PC-9 (cell line): Measurements from ENCODE around the gene ASIP. TPM values are rescaled to one million over a fixed set of nuclear protein-coding genes. Genes with fewer than 3 reads are reported as not detected.
"Not testable (repeated sequence)": the region's sequence is repeated elsewhere in the genome, so short reads cannot be mapped to it uniquely, and the experiment has no call there.

ENCODE experiments used
- BruUV-seq: library from RNA; stranded (reverse); fragments of 400-500 nt; replicated peaks from 2 replicates; lab custom pipeline; 2021; lab: Mats Ljungman, UMichigan
- CTCF ChIA-PET: fragments of 300-600 bp; sonication (Branson Sonifier 250); formaldehyde crosslinking; loops from one replicate; lab custom pipeline; 2022; ENCODE audit warnings: antibody characterized with exemption; lab: Charles Lee
- POLR2A ChIA-PET: fragments of 300-600 bp; sonication (Branson Sonifier 250); formaldehyde crosslinking; loops from one replicate; lab custom pipeline; 2022; ENCODE audit warnings: antibody characterized with exemption; ENCODE audit not compliant: unreplicated experiment; lab: Charles Lee
- DNase-seq, 2 experiments: peaks; one replicate each; pipeline versions ENCODE4 v3.0.0 to v3.0.0-alpha.2; 2015 to 2022; ENCODE audit warnings: mixed read lengths in 1 of 2
- H2AFZ ChIP-seq: fragments of 200-600 bp; sonication (generic); 2 replicates; pipeline ENCODE4 v1.8.1; 2017; ENCODE audit warnings: antibody characterized with exemption
- H3F3A ChIP-seq: fragments of 200-600 bp; sonication (generic); 2 replicates; pipeline ENCODE4 v1.8.1; 2017; ENCODE audit warnings: antibody characterized with exemption, mild to moderate bottlenecking, low read depth; ENCODE audit not compliant: insufficient read depth
- H3K27ac ChIP-seq: fragments of 200-600 bp; sonication (generic); 2 replicates; pipeline ENCODE4 v1.6.1; 2016; ENCODE audit warnings: mixed run types
- H3K27me3 ChIP-seq: fragments of 200-600 bp; sonication (generic); 2 replicates; pipeline ENCODE4 v1.6.1; 2016; ENCODE audit warnings: low read depth, mixed run types; ENCODE audit not compliant: insufficient read depth
- H3K36me3 ChIP-seq: fragments of 200-600 bp; sonication (generic); 2 replicates; pipeline ENCODE4 v1.6.1; 2016; ENCODE audit warnings: low read depth, mixed run types
- H3K4me1 ChIP-seq: fragments of 200-600 bp; sonication (generic); replicated peaks from 2 replicates; pipeline ENCODE4 v1.6.1; 2016; ENCODE audit warnings: mixed run types; ENCODE audit not compliant: insufficient read depth
- H3K4me2 ChIP-seq: fragments of 200-600 bp; sonication (generic); 2 replicates; pipeline ENCODE4 v1.6.1; 2017; ENCODE audit warnings: mixed run types
- H3K4me3 ChIP-seq: fragments of 200-600 bp; sonication (generic); 2 replicates; pipeline ENCODE4 v1.6.1; 2016; ENCODE audit warnings: mixed run types
- H3K79me2 ChIP-seq: fragments of 200-600 bp; sonication (generic); 2 replicates; pipeline ENCODE4 v1.6.1; 2017; ENCODE audit warnings: low read depth, mixed run types
- H3K9me2 ChIP-seq: fragments of 200-600 bp; sonication (generic); 2 replicates; pipeline ENCODE4 v1.8.1; 2017; ENCODE audit warnings: mild to moderate bottlenecking; ENCODE audit not compliant: insufficient read depth
- H3K9me3 ChIP-seq: fragments of 200-600 bp; sonication (generic); 2 replicates; pipeline ENCODE4 v1.8.1; 2016; ENCODE audit warnings: low read depth; ENCODE audit not compliant: insufficient read depth
- H4K20me1 ChIP-seq: fragments of 200-600 bp; sonication (generic); 2 replicates; pipeline ENCODE4 v1.8.1; 2017; ENCODE audit not compliant: insufficient read depth
- EZH2 ChIP-seq: fragments of 200-600 bp; sonication (generic); IDR thresholded peaks from 2 replicates; pipeline ENCODE4 v1.8.0; 2017; ENCODE audit warnings: antibody characterized with exemption, low read depth
- intact Hi-C: fragments of 100-400 bp; cut with micrococcal nuclease; formaldehyde crosslinking; loops from one replicate; pipeline ENCODE4 v1.10.0; 2022; ENCODE audit not compliant: unreplicated experiment
- total RNA-seq: library from RNA; stranded (reverse); gene quantifications from 2 replicates; pipeline ENCODE4 v1.2.3, GENCODE V29; 2021
- TF ChIP-seq, protein P1 (sequence below): fragments of 200-600 bp; sonication (generic); conservative IDR thresholded peaks from 2 replicates; pipeline ENCODE4 v1.6.1; 2017; ENCODE audit warnings: mixed run types, antibody characterized with exemption, mild to moderate bottlenecking, moderate library complexity

The ASIP gene
- total RNA-seq, 1 experiment from 2014 or later, result not detected

DNA sequence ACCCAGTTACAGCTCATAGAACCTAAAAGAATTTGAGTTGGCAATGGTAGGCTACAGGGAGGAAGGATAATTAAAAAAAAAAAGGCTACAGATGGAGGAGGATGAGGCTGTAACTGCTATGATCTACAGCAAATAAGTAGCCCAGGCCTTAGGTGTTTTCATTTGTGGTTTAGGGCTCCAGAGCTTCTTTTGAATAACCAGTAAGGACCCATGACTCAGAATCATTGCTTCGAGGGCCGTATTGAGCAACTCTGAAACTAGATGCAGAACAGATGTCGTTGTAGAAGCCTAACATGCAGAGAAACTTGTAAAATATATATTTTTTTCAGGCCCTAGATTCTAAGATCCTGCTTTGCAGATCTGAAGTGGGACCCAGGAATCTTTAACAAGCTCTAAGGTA, 19.0 kb upstream of the ASIP start:
- TF ChIP-seq EZH2, result no peak
- TF ChIP-seq, protein P1, sequence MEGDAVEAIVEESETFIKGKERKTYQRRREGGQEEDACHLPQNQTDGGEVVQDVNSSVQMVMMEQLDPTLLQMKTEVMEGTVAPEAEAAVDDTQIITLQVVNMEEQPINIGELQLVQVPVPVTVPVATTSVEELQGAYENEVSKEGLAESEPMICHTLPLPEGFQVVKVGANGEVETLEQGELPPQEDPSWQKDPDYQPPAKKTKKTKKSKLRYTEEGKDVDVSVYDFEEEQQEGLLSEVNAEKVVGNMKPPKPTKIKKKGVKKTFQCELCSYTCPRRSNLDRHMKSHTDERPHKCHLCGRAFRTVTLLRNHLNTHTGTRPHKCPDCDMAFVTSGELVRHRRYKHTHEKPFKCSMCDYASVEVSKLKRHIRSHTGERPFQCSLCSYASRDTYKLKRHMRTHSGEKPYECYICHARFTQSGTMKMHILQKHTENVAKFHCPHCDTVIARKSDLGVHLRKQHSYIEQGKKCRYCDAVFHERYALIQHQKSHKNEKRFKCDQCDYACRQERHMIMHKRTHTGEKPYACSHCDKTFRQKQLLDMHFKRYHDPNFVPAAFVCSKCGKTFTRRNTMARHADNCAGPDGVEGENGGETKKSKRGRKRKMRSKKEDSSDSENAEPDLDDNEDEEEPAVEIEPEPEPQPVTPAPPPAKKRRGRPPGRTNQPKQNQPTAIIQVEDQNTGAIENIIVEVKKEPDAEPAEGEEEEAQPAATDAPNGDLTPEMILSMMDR, result no peak
- Histone ChIP-seq H2AFZ (no peak overlapping the region), H4K20me1 (no peaks in the 10 kb centered on the region), H3F3A (no peaks in the 10 kb centered on the region), H3K27ac (no peak overlapping the region), H3K79me2 (no peaks in the 10 kb centered on the region), H3K4me2 (no peak overlapping the region), H3K4me1 (no peaks in the 10 kb centered on the region), H3K27me3 (0 out of 2 replicates have a peak, but pooled peaks cover 3% of the 10 kb centered on the region), H3K4me3 (no peak overlapping the region), H3K9me2 (no peaks in the 10 kb centered on the region), H3K36me3 (no peaks in the 10 kb centered on the region), H3K9me3 (no peaks in the 10 kb centered on the region)
- ChIA-PET CTCF (interaction anchor here (0.7 kb wide), 1 partner anchor 32 kb away, joined by 3 read pairs; no protein-coding TSS in a partner anchor), POLR2A (interaction anchor here (0.6 kb wide), 1 partner anchor 140 kb away, joined by 12 read pairs; no protein-coding TSS in a partner anchor)
- no peak for DNase-seq
- no TSS peak for BruUV-seq
- intact Hi-C loops, result no loop called here

DNA sequence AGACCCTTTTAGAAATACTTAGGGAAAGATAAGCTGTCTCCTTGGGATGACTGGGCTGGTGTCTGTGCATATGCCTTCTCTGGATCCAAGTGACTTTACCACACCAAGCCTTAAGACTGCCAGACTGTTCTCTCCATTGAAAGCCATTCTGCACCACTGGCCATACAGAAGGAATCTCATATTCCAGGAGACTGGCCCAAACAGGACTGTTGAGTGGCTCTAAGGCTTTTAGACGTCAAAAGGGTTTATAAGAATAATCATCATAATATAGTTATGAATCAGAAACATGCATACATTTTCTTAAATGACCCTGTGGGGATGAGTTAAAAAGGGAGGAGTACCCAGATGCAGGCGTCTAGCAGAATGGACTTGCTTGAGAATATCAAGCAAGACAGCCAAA, 17.0 kb upstream of the ASIP start:
- intact Hi-C loops, H3K79me2 ChIP-seq, H3K9me2 ChIP-seq, H3K27ac ChIP-seq, H2AFZ ChIP-seq, H3F3A ChIP-seq, H3K27me3 ChIP-seq, DNase-seq, H3K36me3 ChIP-seq, H3K4me2 ChIP-seq, H4K20me1 ChIP-seq, H3K9me3 ChIP-seq, H3K4me3 ChIP-seq, CTCF ChIA-PET, BruUV-seq, H3K4me1 ChIP-seq, POLR2A ChIA-PET: not testable (repeated sequence)

DNA sequence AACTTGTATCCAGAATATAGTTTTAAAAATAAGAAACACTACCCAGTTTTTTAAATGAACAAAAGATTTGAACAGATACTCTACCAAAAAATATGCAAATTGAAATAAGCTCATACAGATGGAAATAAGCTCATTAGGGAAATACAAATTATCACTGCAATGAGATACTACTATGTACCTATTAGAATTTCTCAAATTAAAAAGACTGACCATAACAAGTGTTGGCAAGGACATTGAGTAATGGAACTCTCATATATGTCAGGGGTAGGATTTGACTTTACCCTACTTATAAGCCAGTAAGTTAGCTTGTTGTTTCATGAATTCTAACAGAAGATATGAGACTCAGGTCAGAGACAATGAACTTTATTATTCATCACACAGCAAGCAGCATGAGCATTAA, 9.6 kb upstream of the ASIP start:
- Histone ChIP-seq H2AFZ (no peak overlapping the region), H3K36me3 (no peaks in the 10 kb centered on the region), H3K27ac (no peak overlapping the region), H3K4me1 (no peaks in the 10 kb centered on the region), H3K9me2 (no peaks in the 10 kb centered on the region), H3F3A (no peaks in the 10 kb centered on the region), H3K27me3 (no peaks in the 10 kb centered on the region), H4K20me1 (no peaks in the 10 kb centered on the region), H3K79me2 (no peaks in the 10 kb centered on the region), H3K9me3 (peaks cover 3% of the 10 kb centered on the region; the same call in 1 of the 2 replicates), H3K4me3 (no peak overlapping the region), H3K4me2 (no peak overlapping the region)
- TF ChIP-seq, protein P1, result no peak
- no peak for TF ChIP-seq EZH2
- CTCF ChIA-PET, result interaction anchor here (0.6 kb wide), 1 partner anchor 131 kb away, joined by 3 read pairs; no protein-coding TSS in a partner anchor
- POLR2A ChIA-PET, result no interaction called here
- intact Hi-C loops, result no loop called here
- no TSS peak for BruUV-seq
- no peak for DNase-seq
